GM20000 (cell line): ENCODE data around the gene LIPG.

Source experiments
- DNase-seq: peaks from one replicate; pipeline ENCODE4 v3.0.0; 2012; ENCODE audit warnings: low spot score
- TF ChIP-seq, protein P1 (sequence below): IDR thresholded peaks from 2 replicates; pipeline ENCODE4 v1.5.1; 2012; ENCODE audit warnings: mild to moderate bottlenecking, control low read depth; ENCODE audit errors: extremely low read depth, missing control alignments

The LIPG gene

DNA sequence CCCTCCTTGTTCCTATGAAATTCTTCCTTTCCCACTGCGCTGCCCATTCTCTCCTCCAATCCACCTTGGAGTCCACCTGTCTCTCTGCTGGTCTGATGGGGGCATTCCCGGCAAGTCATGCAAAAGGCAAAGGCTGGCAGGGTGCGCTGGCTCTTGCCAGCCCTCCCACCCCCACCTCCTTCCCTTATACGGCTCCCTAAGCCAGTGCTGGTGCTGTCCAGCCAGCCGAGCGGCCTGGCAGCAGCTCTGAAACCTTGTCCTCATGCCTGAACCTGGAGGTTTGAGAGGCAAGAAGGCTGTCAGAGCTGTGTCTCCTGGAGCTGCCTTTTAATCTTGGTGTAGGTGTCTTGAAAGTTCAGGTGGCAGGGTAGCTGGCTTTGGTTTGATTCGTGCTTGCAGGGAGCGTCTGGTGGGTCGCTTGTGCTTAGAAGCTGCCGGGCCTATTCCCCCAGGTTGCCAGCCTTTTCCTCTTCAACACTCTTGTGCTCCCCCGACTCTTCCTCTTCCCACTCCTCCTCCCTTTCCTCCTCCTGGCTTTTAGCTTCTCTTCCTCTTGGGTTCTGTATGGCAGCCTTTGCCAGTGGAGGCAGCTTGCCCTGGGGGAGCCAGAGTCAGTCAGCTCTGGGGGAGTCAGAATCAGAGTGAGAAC, 748 bp downstream of the LIPG start:
- no peak for DNase-seq
- TF ChIP-seq, protein P1, sequence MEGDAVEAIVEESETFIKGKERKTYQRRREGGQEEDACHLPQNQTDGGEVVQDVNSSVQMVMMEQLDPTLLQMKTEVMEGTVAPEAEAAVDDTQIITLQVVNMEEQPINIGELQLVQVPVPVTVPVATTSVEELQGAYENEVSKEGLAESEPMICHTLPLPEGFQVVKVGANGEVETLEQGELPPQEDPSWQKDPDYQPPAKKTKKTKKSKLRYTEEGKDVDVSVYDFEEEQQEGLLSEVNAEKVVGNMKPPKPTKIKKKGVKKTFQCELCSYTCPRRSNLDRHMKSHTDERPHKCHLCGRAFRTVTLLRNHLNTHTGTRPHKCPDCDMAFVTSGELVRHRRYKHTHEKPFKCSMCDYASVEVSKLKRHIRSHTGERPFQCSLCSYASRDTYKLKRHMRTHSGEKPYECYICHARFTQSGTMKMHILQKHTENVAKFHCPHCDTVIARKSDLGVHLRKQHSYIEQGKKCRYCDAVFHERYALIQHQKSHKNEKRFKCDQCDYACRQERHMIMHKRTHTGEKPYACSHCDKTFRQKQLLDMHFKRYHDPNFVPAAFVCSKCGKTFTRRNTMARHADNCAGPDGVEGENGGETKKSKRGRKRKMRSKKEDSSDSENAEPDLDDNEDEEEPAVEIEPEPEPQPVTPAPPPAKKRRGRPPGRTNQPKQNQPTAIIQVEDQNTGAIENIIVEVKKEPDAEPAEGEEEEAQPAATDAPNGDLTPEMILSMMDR: no peak

DNA sequence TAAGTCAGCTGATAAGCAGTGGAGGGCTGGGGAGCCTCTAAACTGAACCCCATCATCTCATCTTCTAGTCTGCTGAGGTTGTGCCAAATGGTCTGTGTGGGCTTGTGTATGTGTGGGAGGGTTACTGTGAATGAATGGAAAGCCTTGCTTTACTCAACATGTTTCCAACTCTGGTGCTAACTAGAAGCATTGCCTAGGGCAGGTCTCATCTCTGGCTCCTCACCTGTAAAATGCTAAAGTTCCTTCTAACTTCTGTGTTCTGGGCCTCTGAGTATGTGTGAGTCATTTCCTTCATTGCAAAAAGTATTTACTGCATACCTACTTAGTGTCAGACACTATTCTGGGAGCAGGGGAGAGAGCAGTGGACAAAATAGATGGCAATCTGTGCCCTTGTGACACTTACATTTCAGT, 1.3 kb downstream of the LIPG start:
- DNase-seq: no peak
- TF ChIP-seq, protein P1: no peak

DNA sequence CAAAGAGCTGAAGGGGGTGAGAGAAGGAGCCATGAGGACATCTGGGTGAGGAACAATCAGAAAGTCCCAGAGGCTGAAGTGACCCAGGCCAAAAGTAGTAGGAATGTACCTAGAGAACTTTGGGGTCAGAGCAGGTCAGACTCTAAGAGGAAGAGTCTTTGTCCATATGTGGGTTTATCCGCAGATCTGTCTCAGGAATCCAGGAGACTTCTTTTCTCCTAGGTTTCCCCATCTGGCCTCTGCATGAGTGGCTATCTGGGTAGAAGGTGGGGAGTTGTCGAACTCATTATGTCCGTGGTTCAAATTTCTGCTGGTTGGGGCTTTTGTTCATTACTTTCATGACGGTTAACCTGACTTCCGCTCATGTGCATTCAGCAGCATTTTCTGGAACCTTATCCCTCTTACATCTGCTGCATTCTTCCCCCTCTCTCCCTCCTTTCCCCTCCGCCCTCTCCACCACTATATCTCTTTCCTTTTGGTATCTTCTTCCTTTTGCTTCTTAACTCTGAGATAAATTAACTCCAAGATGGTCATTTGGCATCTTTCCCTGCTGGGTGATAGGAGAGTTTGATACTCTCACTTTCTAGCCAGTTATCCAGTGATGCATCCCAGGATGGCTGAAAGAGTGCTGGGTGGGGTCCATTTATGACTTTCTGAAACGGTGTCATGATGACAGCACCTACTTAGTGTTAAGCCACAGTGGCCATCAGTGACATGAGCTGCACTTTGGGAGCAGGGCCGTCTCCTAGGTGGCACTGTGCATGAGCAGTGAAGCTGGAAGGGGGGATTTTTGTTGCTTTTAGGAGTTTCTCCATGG, 2.1 kb downstream of the LIPG start:
- no peak for DNase-seq
- TF ChIP-seq, protein P1: no peak

DNA sequence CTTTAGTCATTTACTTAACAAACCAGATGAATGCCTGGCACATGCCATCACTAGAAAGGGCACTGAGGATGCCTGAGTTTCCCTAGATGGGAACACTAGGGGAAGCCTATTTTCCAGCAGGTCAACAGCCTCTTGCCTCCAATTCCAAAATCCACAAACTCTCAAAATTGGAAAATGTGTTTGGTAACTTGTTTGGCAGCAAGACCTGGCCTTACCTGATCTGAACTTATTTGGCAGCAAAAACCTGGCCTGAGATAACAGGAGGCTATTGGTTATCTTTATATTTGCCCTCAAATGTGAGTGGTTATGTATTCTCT, 2.6 kb downstream of the LIPG start:
- TF ChIP-seq, protein P1: no peak
- DNase-seq: no peak

DNA sequence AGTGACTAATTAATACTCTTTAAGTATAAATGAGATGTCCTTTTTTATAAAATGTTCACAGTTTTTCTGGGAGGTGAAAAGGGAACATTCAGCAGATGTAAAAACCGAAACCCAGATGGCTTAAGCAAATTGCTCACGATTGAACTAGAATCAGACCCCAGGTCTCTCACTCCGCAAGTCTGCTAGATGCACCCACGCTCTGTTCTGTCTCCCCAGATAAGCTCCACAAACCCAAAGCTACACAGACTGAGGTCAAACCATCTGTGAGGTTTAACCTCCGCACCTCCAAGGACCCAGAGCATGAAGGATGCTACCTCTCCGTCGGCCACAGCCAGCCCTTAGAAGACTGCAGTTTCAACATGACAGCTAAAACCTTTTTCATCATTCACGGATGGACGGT, 3.2 kb downstream of the LIPG start:
- no peak for DNase-seq
- TF ChIP-seq, protein P1: no peak

DNA sequence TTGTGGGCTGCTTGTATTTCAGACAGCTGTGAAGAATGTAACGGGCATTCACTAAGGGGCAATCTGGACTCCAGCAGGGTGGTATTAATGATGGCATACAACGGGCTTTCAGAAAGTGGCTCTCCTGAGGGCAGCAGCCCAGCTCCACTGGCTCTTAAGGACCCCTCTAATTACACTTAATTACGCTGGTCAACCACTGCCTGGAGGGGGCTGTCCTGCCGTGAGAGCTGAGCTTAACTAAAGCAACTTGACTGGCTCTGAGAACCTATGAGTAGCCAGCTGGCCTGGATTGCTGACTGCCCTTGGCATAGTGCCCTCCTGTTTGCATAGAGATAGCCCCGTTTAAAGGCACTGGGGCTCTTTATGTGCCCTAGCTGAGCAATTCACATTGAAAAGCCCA, 3.8 kb downstream of the LIPG start:
- DNase-seq: no peak
- TF ChIP-seq, protein P1: no peak

DNA sequence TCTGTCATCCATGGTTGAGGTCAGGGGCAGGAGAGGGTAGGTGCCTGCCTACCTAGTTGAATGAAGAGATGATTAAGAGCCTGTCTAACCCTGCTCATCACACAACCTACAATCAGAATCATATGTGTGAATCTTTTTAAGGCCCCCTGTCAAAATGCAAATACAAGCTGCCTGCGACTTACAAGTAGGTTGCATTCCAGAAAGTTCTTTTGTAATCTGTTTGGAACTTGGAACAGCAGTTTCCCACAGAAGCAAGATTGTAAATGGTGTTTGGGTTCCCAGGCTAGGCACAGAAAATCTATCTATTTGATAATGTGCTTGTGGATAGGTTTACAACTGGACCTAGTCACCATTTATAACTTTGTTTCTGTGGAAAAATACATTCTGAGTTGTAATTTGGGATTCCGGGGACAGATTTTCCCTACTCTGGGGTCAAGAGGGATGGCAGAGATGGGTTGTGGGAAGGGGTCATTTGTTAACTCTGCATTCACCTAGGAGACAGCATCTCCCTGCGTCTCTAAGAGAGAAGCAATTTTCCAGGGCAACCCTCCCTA, 4.4 kb downstream of the LIPG start:
- no peak for DNase-seq
- TF ChIP-seq, protein P1: no peak
